Muscle of arm (tissue), 14 donors: ENCODE results near the gene BMPR1A. TPM values are rescaled to one million over a fixed set of nuclear protein-coding genes. Genes with fewer than 3 reads are reported as not detected.

Experiments used
- DNase-seq: peaks from one replicate; pipeline ENCODE4 v3.0.0-alpha.2; 2013
- long read RNA-seq, 11 donors: transcript quantifications; one replicate each; lab custom pipeline, GENCODE V29; 2026
- polyA plus RNA-seq, 12 donors: library from polyadenylated mRNA; unstranded; fragments of 120-200 nt; gene quantifications; one replicate each; pipeline ENCODE4 v1.2.1, GENCODE V29; 2013; ENCODE audit not compliant: insufficient read length in 12 of 12

The BMPR1A gene
- 10 to 100 TPM in 11 of 12 donors, not detected in 1; 16.3 to 65.1 (median 55.2) TPM for polyA plus RNA-seq
- long read RNA-seq, donor 1, full-length matches to known transcripts: 2 of 8 reads
- long read RNA-seq, donor 1, partial matches to known transcripts: 6 of 8 reads
- long read RNA-seq, donor 1, other reads (novel, unspliced or antisense): 0 of 8 reads
- long read RNA-seq, donor 2, full-length matches to known transcripts: 7 of 7 reads
- long read RNA-seq, donor 2, partial matches to known transcripts: 0 of 7 reads
- long read RNA-seq, donor 2, other reads (novel, unspliced or antisense): 0 of 7 reads
- long read RNA-seq, donor 3, full-length matches to known transcripts: 5 of 5 reads
- long read RNA-seq, donor 3, partial matches to known transcripts: 0 of 5 reads
- long read RNA-seq, donor 3, other reads (novel, unspliced or antisense): 0 of 5 reads
- long read RNA-seq, donor 4, full-length matches to known transcripts: 3 of 3 reads
- long read RNA-seq, donor 4, partial matches to known transcripts: 0 of 3 reads
- long read RNA-seq, donor 4, other reads (novel, unspliced or antisense): 0 of 3 reads
- long read RNA-seq, donor 5: 0 reads
- long read RNA-seq, donor 6, full-length matches to known transcripts: 3 of 3 reads
- long read RNA-seq, donor 6, partial matches to known transcripts: 0 of 3 reads
- long read RNA-seq, donor 6, other reads (novel, unspliced or antisense): 0 of 3 reads
- long read RNA-seq, donor 7: 0 reads
- long read RNA-seq, donor 8, full-length matches to known transcripts: 6 of 6 reads
- long read RNA-seq, donor 8, partial matches to known transcripts: 0 of 6 reads
- long read RNA-seq, donor 8, other reads (novel, unspliced or antisense): 0 of 6 reads
- long read RNA-seq, donor 9: 0 reads
- long read RNA-seq, donor 10, full-length matches to known transcripts: 4 of 4 reads
- long read RNA-seq, donor 10, partial matches to known transcripts: 0 of 4 reads
- long read RNA-seq, donor 10, other reads (novel, unspliced or antisense): 0 of 4 reads
- long read RNA-seq, donor 11, full-length matches to known transcripts: 4 of 12 reads
- long read RNA-seq, donor 11, partial matches to known transcripts: 8 of 12 reads
- long read RNA-seq, donor 11, other reads (novel, unspliced or antisense): 0 of 12 reads

- DNase-seq: no peak
Measured at GRCh38 chr10:86756511-86757112, at the start of gene BMPR1A. BMPR1A (plus strand) TSS chr10:86756619; CDS start chr10:86876019, 119,400 bp downstream.

- no peak for DNase-seq
Measured at GRCh38 chr10:86706977-86707376, 49.4 kb upstream of the BMPR1A start.

GRCh38 chr10:86707505-86707904 lies 48.9 kb upstream of the BMPR1A start:
- no peak for DNase-seq

GRCh38 chr10:86708068-86708782 lies 48.2 kb upstream of the BMPR1A start:
- no peak for DNase-seq

GRCh38 chr10:86708783-86709380 lies 47.5 kb upstream of the BMPR1A start:
- no peak for DNase-seq

GRCh38 chr10:86709396-86710185 lies 46.8 kb upstream of the BMPR1A start:
- no peak for DNase-seq

- DNase-seq: peak; percentile 94
Measured at GRCh38 chr10:86710987-86711512, 45.4 kb upstream of the BMPR1A start.

- peak; percentile 67 for DNase-seq
Measured at GRCh38 chr10:86711513-86712316, 44.7 kb upstream of the BMPR1A start.

GRCh38 chr10:86712317-86712707 lies 44.1 kb upstream of the BMPR1A start:
- DNase-seq: no peak

- DNase-seq: no peak
Measured at GRCh38 chr10:86715156-86715795, 41.1 kb upstream of the BMPR1A start.

- DNase-seq: no peak
Measured at GRCh38 chr10:86715836-86716235, 40.6 kb upstream of the BMPR1A start.

GRCh38 chr10:86716466-86716865 lies 40.0 kb upstream of the BMPR1A start:
- DNase-seq: no peak

GRCh38 chr10:86718556-86718955 lies 37.9 kb upstream of the BMPR1A start:
- no peak for DNase-seq

GRCh38 chr10:86721232-86721631 lies 35.2 kb upstream of the BMPR1A start:
- no peak for DNase-seq

- no peak for DNase-seq
Measured at GRCh38 chr10:86723009-86723408, 33.4 kb upstream of the BMPR1A start.

- DNase-seq: no peak
Measured at GRCh38 chr10:86724445-86724844, 32.0 kb upstream of the BMPR1A start.

GRCh38 chr10:86725980-86726676 lies 30.3 kb upstream of the BMPR1A start:
- DNase-seq: no peak

GRCh38 chr10:86726677-86726999 lies 29.8 kb upstream of the BMPR1A start:
- no peak for DNase-seq
